ENCODE measurements around the gene FBL. TPM values are rescaled to one million over a fixed set of nuclear protein-coding genes. Genes with fewer than 3 reads are reported as not detected.

The FBL gene
- total RNA-seq, 1 experiment from 2014 or later: 554 TPM

DNA sequence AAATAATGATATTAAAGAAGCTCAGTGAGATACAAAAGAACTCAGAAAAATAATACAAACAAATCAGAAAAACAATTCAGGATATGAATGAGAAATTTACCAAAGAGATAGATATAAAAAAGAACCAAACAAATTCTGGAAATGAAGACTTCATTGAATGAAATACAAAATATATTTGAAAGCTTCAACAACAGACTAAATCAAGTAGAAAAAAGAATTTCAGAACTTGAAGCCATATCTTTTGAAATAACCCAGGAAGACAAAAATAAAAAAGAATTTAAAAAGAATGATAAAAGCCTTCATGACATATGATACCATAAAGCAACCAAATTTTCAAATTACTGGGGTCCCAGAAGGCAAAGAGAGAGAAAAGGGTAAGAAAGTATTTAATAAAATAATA lies 57.9 kb downstream of the FBL start:
- Histone ChIP-seq H3K27ac (ENCODE audit: low read depth, low read length) (no peak overlapping the region), H3K9ac (ENCODE audit: low read length) (no peak overlapping the region), H4K20me1 (ENCODE audit: insufficient read depth) (no peaks in the 10 kb centered on the region), H3K4me2 (ENCODE audit: low read length) (no peak overlapping the region), H3K4me1 (ENCODE audit: control insufficient read depth in 1 of 2, insufficient read depth in 2 of 2, low read length in 2 of 2) (peaks cover 0 to 6% of the 10 kb centered on the region in 2 experiments; a peak in 2 of 4 replicates), H3K9me2 (ENCODE audit: insufficient read depth) (no peaks in the 10 kb centered on the region), H2AFZ (ENCODE audit: low read depth, low read length, poor library complexity, severe bottlenecking) (no peak overlapping the region), H3K27me3 (ENCODE audit: insufficient read depth, low read length) (peaks cover 15% of the 10 kb centered on the region; the same call in 1 of the 2 replicates), H3K79me2 (ENCODE audit: insufficient read depth, low read length) (no peaks in the 10 kb centered on the region), H3K4me3 (replicated peaks in 1 of 2; ENCODE audit: low read depth in 1 of 2, low read length in 2 of 2) (no peak overlapping the region), H3K36me3 (ENCODE audit: control insufficient read depth in 1 of 2, insufficient read depth in 2 of 2, low read length in 2 of 2) (no peaks in the 10 kb centered on the region), H3K9me3 (ENCODE audit: control insufficient read depth in 1 of 2, insufficient read depth in 1 of 2, low read depth in 1 of 2, low read length in 2 of 2) (no peaks in the 10 kb centered on the region)
- ChIA-PET RAD21 (ENCODE audit: low non-redundant PET in 1 of 2, low total read pairs in 2 of 2, uncharacterized antibody in 2 of 2, unreplicated experiment in 2 of 2) (no interaction called here), CTCF (no interaction called here), POLR2A (no interaction called here)
- no TSS peak for BruUV-seq (replicated peaks)
- intact Hi-C loops (cut with micrococcal nuclease): no loop called here
- DNase-seq (ENCODE audit: low read depth, low spot score): no peak
- no peak for ATAC-seq
- TF ChIP-seq SP1 (IDR thresholded peaks at IDR 0.05; ENCODE audit: low read depth): no peak
- TF ChIP-seq POLR2A (IDR thresholded peaks at IDR 0.05; ENCODE audit: borderline replicate concordance, extremely low read depth, insufficient read depth, insufficient read length): no peak
- TF ChIP-seq, protein P1, sequence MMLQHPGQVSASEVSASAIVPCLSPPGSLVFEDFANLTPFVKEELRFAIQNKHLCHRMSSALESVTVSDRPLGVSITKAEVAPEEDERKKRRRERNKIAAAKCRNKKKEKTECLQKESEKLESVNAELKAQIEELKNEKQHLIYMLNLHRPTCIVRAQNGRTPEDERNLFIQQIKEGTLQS (IDR thresholded peaks at IDR 0.05): no peak
- TF ChIP-seq CEBPB (IDR thresholded peaks at IDR 0.05; ENCODE audit: low read depth): no peak
- no peak for TF ChIP-seq ZNF274 (IDR thresholded peaks at IDR 0.05; ENCODE audit: low read depth, low read length)
- TF ChIP-seq, protein P2, sequence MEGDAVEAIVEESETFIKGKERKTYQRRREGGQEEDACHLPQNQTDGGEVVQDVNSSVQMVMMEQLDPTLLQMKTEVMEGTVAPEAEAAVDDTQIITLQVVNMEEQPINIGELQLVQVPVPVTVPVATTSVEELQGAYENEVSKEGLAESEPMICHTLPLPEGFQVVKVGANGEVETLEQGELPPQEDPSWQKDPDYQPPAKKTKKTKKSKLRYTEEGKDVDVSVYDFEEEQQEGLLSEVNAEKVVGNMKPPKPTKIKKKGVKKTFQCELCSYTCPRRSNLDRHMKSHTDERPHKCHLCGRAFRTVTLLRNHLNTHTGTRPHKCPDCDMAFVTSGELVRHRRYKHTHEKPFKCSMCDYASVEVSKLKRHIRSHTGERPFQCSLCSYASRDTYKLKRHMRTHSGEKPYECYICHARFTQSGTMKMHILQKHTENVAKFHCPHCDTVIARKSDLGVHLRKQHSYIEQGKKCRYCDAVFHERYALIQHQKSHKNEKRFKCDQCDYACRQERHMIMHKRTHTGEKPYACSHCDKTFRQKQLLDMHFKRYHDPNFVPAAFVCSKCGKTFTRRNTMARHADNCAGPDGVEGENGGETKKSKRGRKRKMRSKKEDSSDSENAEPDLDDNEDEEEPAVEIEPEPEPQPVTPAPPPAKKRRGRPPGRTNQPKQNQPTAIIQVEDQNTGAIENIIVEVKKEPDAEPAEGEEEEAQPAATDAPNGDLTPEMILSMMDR (IDR thresholded peaks at IDR 0.05 in 2 of 3, conservative IDR thresholded peaks at IDR 0.05 in 1 of 3; ENCODE audit: borderline replicate concordance in 1 of 3, insufficient read depth in 1 of 3, low read depth in 2 of 3, low read length in 2 of 3): no peak
- TF ChIP-seq RAD21 (IDR thresholded peaks at IDR 0.05; ENCODE audit: low read depth): no peak
- TF ChIP-seq JUND (IDR thresholded peaks at IDR 0.05): no peak
- TF ChIP-seq POLR2AphosphoS5 (IDR thresholded peaks at IDR 0.05; ENCODE audit: low read depth, low read length): no peak
- TF ChIP-seq ZFX (IDR thresholded peaks at IDR 0.05): no peak
- no peak for TF ChIP-seq SRF (IDR thresholded peaks at IDR 0.05; ENCODE audit: low read depth)
- no peak for TF ChIP-seq EZH2phosphoT487 (IDR thresholded peaks at IDR 0.05; ENCODE audit: borderline replicate concordance)
- TF ChIP-seq, protein P3, sequence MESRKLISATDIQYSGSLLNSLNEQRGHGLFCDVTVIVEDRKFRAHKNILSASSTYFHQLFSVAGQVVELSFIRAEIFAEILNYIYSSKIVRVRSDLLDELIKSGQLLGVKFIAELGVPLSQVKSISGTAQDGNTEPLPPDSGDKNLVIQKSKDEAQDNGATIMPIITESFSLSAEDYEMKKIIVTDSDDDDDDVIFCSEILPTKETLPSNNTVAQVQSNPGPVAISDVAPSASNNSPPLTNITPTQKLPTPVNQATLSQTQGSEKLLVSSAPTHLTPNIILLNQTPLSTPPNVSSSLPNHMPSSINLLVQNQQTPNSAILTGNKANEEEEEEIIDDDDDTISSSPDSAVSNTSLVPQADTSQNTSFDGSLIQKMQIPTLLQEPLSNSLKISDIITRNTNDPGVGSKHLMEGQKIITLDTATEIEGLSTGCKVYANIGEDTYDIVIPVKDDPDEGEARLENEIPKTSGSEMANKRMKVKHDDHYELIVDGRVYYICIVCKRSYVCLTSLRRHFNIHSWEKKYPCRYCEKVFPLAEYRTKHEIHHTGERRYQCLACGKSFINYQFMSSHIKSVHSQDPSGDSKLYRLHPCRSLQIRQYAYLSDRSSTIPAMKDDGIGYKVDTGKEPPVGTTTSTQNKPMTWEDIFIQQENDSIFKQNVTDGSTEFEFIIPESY (IDR thresholded peaks at IDR 0.05; ENCODE audit: extremely low read depth, insufficient replicate concordance, low read length): no peak
- no peak for TF ChIP-seq ELF1 (IDR thresholded peaks at IDR 0.05; ENCODE audit: borderline replicate concordance, low read depth)
- TF ChIP-seq, protein P4, sequence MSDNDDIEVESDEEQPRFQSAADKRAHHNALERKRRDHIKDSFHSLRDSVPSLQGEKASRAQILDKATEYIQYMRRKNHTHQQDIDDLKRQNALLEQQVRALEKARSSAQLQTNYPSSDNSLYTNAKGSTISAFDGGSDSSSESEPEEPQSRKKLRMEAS (IDR thresholded peaks at IDR 0.05): no peak
- TF ChIP-seq EGR1 (IDR thresholded peaks at IDR 0.05; ENCODE audit: low read depth): no peak
- no peak for TF ChIP-seq FOSL1 (IDR thresholded peaks at IDR 0.05; ENCODE audit: low read depth)
- no peak for TF ChIP-seq CBX3 (IDR thresholded peaks at IDR 0.05; ENCODE audit: low read depth)
- TF ChIP-seq, protein P5, sequence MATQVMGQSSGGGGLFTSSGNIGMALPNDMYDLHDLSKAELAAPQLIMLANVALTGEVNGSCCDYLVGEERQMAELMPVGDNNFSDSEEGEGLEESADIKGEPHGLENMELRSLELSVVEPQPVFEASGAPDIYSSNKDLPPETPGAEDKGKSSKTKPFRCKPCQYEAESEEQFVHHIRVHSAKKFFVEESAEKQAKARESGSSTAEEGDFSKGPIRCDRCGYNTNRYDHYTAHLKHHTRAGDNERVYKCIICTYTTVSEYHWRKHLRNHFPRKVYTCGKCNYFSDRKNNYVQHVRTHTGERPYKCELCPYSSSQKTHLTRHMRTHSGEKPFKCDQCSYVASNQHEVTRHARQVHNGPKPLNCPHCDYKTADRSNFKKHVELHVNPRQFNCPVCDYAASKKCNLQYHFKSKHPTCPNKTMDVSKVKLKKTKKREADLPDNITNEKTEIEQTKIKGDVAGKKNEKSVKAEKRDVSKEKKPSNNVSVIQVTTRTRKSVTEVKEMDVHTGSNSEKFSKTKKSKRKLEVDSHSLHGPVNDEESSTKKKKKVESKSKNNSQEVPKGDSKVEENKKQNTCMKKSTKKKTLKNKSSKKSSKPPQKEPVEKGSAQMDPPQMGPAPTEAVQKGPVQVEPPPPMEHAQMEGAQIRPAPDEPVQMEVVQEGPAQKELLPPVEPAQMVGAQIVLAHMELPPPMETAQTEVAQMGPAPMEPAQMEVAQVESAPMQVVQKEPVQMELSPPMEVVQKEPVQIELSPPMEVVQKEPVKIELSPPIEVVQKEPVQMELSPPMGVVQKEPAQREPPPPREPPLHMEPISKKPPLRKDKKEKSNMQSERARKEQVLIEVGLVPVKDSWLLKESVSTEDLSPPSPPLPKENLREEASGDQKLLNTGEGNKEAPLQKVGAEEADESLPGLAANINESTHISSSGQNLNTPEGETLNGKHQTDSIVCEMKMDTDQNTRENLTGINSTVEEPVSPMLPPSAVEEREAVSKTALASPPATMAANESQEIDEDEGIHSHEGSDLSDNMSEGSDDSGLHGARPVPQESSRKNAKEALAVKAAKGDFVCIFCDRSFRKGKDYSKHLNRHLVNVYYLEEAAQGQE (IDR thresholded peaks at IDR 0.05; ENCODE audit: low read depth): no peak
- no peak for TF ChIP-seq TCF7L2 (IDR thresholded peaks at IDR 0.05; ENCODE audit: borderline replicate concordance, extremely low read depth, insufficient read depth, insufficient read length)

Measured in HCT116 (cell line).